Hepatocyte (in vitro differentiated cells): ENCODE measurements around the gene NRARP.

Experiments used
- CTCF ChIP-seq: fragments of 200-600 bp; sonication (generic); IDR thresholded peaks from 2 replicates; pipeline ENCODE4 v1.5.1; 2016; ENCODE audit warnings: antibody characterized with exemption, mild to moderate bottlenecking; ENCODE audit not compliant: poor library complexity
- EZH2 ChIP-seq: fragments of 200-600 bp; sonication (generic); IDR thresholded peaks from 2 replicates; pipeline ENCODE4 v1.6.1; 2016; ENCODE audit warnings: antibody characterized with exemption, mild to moderate bottlenecking, borderline replicate concordance
- EZH2phosphoT487 ChIP-seq: fragments of 200-600 bp; sonication (generic); IDR thresholded peaks from one replicate; pipeline ENCODE4 v1.6.1; 2018; ENCODE audit warnings: antibody characterized with exemption, mild to moderate bottlenecking, low read depth, moderate library complexity; ENCODE audit not compliant: unreplicated experiment, severe bottlenecking

- no peak for TF ChIP-seq CTCF
- TF ChIP-seq EZH2, result no peak
- TF ChIP-seq EZH2phosphoT487, result no peak
These were observed 26.9 kb downstream of the NRARP start for GRCh38 chr9:137275203-137275587.
